ENCODE results near the gene LARP4.

The LARP4 gene

GRCh38 chr12:50520416-50521207 is 119.9 kb downstream of the LARP4 start:
- no peak for TF ChIP-seq CTCF (IDR thresholded peaks at IDR 0.05)

- TF ChIP-seq CTCF (IDR thresholded peaks at IDR 0.05), result no peak
These were observed 123.1 kb downstream of the LARP4 start for GRCh38 chr12:50523772-50524171.

- no peak for TF ChIP-seq CTCF (IDR thresholded peaks at IDR 0.05)
These were observed 123.9 kb downstream of the LARP4 start for GRCh38 chr12:50524621-50525020.

- TF ChIP-seq CTCF (IDR thresholded peaks at IDR 0.05), result no peak
These were observed 124.7 kb downstream of the LARP4 start for GRCh38 chr12:50525422-50525821.

GRCh38 chr12:50527359-50527726 is 126.7 kb downstream of the LARP4 start:
- no peak for TF ChIP-seq CTCF (IDR thresholded peaks at IDR 0.05)

- TF ChIP-seq CTCF (IDR thresholded peaks at IDR 0.05), result no peak
These were observed 128.1 kb downstream of the LARP4 start for GRCh38 chr12:50528800-50529199.

GRCh38 chr12:50529345-50529744 is 128.7 kb downstream of the LARP4 start:
- no peak for TF ChIP-seq CTCF (IDR thresholded peaks at IDR 0.05)
